Caki2 (cell line): ENCODE measurements around the gene SEMA3C. TPM values are rescaled to one million over a fixed set of nuclear protein-coding genes. Genes with fewer than 3 reads are reported as not detected.

Source experiments
- DNase-seq: peaks from one replicate; pipeline ENCODE4 v3.0.0-alpha.2; 2015; ENCODE audit warnings: low read depth
- in situ Hi-C: cut with HindIII; loops from 2 replicates; pipeline ENCODE4 v1.10.0; 2016; ENCODE audit warnings: low sequenced_read_pairs, low pct_unique_long_range_greater_than_20kb, mixed read lengths
- total RNA-seq: library from RNA; depleted of rRNA; stranded (reverse); fragments of >200 nt; shearing (Covaris generic); gene quantifications from 2 replicates; pipeline ENCODE4 v1.2.3, GENCODE V29; 2014; ENCODE audit warnings: low replicate concordance

Gene SEMA3C
- total RNA-seq, 1 experiment from 2014 or later: 69.8 TPM

DNA sequence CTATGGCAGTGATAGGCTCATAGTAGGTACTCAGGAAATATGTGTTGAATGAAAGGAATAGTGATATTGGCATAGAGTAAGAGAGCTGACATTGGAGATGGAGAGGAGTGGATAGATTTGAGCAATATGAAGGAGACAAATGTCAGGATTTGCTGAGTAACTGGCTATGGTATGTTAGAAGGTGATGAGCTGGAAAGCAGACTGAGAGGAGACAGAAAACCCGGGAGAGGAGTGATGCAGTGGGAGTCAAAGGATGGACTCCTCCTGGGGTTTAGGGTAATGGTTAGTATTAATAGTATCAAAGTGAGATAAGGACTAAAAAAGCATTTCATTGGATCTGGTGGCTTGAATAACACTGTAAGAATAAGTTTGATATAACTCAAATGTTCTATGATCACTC, 215.6 kb downstream of the SEMA3C start:
- in situ Hi-C loops: no loop called here
- no peak for DNase-seq

DNA sequence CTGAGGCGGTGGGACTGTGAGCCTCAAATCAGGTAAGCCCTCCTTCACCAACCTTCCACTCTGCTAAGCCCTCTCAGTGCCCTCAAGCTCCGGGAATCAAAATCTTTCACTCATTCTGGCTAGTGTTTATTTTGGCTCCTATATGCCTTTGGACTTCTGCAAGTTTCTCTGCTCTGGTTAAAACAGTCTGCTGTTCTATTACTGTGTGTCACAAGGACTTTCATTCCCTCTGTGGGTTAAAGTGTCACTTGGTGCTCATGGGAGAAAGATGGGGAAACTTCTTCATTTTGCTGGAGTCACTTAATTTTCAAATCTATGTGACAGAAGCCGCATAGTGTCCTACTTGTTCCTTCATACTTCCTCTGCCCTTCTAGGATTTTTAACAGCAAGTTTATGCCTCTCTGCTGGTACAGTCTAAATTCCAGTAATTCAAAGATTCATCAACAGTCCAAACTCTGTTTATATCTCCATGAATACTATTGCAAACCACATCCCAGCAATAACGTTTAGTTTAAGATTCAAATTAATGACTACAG, 219.1 kb downstream of the SEMA3C start:
- DNase-seq: peak; percentile 21
- in situ Hi-C loops: no loop called here

DNA sequence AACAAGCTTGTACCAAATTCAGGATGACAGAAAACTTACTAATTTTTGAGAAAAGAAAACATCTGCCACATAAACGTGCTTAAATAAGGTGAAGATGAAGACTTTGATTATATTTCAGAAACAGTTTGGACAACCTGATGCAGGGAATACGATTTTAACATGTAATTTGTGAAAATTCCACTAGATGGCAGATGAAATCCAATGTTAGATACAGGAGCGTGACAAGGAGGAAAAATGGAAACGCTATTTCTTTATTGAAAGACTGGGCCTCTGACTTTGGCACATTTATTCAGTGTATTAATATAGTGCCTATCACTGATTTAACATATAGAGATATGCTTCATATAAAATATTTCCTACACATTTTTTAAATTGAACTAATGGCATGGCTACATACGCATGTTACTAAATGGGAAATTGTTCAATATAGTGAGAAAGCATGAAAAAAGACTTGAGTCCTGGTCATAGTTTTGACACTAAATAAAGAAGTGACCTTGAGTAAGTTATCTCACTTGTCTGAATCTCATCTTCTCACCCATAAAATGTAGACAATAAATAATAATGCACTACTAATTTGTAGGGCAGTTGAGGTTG, 219.7 kb downstream of the SEMA3C start:
- peak; percentile 45 for DNase-seq
- in situ Hi-C loops: no loop called here
